ENCODE results near the gene TCF23.

DNA sequence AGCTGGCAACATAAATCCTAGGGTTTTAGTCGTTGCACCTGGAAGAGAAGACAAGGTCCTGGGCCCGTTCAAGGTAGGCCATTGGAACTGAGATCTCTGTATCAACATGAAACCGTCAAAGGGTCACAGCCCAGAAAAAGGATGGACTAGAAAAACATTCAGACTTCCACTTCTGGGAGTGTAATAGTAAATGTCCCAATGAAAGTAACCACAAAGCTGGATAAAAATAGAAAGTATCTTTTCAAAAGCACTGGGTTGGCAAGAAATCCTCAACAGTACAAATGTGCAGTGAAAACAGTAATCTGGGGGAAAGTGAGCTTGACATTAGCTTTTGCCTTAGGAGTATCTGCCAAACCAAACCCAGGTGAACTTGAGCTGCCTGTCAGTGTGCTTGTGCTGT is 42.8 kb upstream of the TCF23 start:
- TF ChIP-seq, protein P1, sequence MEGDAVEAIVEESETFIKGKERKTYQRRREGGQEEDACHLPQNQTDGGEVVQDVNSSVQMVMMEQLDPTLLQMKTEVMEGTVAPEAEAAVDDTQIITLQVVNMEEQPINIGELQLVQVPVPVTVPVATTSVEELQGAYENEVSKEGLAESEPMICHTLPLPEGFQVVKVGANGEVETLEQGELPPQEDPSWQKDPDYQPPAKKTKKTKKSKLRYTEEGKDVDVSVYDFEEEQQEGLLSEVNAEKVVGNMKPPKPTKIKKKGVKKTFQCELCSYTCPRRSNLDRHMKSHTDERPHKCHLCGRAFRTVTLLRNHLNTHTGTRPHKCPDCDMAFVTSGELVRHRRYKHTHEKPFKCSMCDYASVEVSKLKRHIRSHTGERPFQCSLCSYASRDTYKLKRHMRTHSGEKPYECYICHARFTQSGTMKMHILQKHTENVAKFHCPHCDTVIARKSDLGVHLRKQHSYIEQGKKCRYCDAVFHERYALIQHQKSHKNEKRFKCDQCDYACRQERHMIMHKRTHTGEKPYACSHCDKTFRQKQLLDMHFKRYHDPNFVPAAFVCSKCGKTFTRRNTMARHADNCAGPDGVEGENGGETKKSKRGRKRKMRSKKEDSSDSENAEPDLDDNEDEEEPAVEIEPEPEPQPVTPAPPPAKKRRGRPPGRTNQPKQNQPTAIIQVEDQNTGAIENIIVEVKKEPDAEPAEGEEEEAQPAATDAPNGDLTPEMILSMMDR (IDR thresholded peaks at IDR 0.05): no peak
- no peak for TF ChIP-seq POLR2A (IDR thresholded peaks at IDR 0.05)
